ENCODE measurements around the gene FRMD8.

Gene FRMD8

DNA sequence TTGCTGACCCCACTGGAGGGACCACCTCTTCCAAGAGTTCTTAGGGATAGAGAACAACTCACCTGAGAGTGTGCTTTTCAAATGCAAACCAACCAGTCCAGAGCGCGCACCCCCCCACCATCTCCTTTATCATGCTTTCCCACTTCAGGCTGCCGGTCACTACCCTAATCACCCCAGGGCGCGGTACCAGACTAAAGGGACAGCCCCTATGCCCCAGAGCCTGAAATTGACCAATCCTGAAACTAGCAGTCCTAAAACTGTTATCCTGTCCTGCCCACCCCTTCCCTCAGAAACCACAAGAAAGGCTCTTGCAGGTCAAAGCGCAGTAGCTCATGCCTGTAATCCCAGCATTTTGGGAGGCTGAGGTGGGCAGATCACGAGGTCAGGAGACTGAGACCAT is 73.1 kb downstream of the FRMD8 start:
- DNase-seq: no peak
